ENCODE measurements around the gene STAM.

GRCh38 chr10:17736223-17736622, 92.3 kb downstream of the STAM start:
- no peak for TF ChIP-seq CTCF (IDR thresholded peaks at IDR 0.05)
- no peak for TF ChIP-seq POLR2A (IDR thresholded peaks at IDR 0.05)
